NCI-H2029 treated with DMSO at 0.1 percent for 48 hours (cell line): Measurements from ENCODE around the gene STRA8.
A peak's percentile ranks its signal among the peaks of the same experiment; 100 is the strongest.

Experiments used
- DNase-seq: peaks from one replicate; lab custom pipeline; 2025; lab: John Stamatoyannopoulos, UW

Gene STRA8

GRCh38 chr7:135269921-135270320 lies 36.3 kb downstream of the STRA8 start:
- no peak for DNase-seq

DNA sequence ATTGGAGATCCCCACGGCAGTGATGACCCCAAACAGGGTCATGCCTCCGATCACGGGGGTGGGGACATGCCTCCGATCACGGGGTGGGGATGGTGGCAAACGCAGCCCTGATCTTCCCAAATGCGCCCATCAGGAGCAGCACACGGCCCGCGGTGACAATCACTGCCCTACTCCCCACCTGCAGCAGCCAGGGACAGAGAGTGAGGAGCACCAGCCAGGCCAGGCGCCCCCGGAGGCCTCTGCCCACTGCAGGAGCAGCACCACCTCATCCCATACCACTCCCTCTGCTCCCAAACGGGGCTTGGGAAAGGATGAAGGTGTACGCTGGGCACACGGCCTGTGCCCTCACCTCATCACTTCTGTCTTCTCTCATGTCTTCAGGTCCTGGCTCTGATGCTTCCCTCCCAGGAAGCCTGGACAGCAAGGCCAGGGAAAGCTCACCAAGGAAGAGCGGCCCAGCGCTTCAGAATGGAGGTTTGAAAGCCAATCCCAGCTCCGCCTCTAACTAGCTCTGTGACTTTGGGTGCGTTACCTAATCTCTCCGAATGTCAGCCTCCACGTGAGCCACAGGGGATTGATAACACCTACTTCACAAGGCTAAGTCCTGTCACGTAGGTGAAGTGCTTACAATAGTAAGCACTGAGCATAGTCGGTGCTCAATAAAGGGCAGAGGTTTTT lies 37.1 kb downstream of the STRA8 start:
- DNase-seq = no peak

DNA sequence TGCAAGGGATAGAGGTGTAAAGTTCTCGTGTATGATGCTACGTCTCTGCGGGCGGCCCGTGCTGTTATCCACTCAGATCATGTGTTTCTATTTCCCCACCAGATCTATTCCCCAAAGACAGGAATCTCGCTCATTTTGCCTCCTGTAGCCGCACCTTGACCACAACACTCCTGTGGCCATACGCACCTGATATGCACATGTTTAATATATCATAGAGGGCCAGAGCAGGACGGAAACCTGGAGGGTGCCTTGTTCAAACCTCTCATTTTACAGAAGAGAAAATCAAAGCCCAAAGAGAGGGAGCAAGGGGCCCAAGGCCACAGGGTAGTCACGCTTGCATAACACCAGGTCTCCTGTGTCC lies 37.6 kb downstream of the STRA8 start:
- DNase-seq = no peak

- no peak for DNase-seq
Measured at GRCh38 chr7:135272303-135272702, 38.7 kb downstream of the STRA8 start.

- no peak for DNase-seq
Measured at GRCh38 chr7:135273581-135273980, 39.9 kb downstream of the STRA8 start.

DNA sequence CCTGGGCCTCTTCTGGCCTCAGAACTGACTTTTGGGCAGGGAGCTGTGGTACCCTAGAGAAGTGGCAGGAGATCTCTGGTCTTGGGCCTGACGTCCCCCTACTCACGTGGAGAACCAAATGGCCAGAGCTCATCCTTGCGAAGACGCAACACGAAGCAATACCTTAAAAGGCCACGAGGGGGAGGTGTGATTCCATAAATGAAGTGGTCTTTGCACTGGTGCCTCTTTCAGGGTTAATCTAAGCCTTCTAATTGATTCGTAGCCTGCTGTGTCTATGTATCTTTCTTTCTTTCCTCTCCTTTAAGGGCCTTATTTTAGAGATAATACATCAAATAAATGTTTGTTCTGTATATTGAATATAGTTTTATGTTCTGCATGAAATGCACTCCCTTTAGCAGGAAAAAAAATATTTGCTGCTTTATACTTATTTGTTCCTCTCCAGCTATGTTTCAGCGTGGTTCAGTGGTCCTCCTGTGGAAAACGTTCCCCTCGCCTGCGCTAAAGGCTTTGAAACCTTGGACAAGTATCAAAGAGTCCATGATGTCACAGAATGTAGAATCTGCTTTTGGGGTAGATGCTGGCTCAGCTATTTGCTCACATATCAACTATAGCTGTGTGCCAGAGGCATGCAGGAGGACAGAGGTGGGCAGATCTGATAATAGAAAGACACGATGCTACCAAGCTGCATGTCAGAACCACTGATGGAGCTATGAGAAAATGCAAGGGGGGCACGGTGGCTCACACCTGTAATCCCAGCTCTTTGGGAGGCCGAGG lies 41.0 kb downstream of the STRA8 start:
- peak; percentile 70 for DNase-seq

DNA sequence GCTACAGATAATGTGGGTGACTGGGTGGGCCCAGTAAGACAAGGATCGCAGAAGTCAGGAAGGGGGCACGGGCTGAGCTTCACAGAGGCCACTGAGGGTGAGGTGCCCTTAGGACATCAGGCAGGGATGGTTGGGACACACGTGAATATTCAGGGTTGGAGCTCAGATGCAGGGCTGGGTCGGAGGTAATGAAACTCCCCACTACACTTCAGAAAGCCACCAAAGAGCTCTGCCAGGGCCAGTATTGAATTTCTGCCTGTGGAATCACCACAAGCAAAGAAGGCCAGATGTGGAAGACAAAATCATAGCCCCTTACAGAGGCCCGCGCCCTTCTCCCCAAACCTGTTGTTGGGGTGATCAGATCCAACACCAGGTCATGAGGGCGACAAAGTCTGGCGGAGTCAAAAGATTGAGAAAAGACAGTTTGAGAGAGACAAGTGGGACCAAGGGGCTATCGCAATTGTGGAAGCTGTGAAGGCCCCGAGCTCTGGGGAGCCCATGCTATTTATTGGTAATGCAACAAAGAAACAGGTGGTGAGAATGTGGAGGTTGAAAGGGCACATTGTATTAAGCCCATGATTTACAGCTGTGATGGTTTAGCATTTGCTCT lies 42.4 kb downstream of the STRA8 start:
- DNase-seq = no peak

GRCh38 chr7:135277161-135277560 lies 43.5 kb downstream of the STRA8 start:
- no peak for DNase-seq

GRCh38 chr7:135281363-135281949 lies 47.8 kb downstream of the STRA8 start:
- peak; percentile 56 for DNase-seq

DNA sequence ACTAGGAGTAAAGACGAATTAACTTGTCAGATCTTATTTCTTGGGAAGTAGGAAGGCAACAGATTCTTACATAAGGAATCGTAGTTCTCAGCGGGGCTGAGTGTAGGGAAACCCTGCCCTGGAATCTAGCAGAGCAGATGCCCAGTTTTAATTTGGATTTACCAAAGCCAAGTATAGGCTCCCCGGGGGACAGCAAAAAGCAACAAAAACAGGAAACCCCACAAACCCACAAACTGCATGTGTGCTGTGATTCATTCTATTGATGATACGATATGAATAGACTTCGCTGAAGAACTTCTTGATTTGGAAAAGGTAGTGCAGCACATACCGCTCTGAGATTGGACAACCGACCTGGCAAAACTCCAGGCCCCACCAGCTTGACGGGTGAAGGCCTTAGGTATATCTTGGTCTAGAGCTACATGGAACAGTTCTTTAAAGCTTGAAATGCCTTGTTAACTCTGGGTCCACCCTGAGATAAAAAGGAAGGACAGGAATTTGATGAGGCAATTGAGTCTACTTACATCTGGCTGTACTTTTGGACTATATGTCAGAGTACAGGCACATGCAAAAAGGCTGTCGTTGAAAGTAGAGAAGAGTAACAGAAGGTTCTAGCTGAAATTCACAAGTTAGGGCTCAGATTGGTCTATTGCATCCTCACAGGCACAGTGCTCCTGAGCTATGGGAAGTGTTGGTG lies 49.1 kb downstream of the STRA8 start:
- DNase-seq = no peak

GRCh38 chr7:135283959-135284638 lies 50.5 kb downstream of the STRA8 start:
- DNase-seq = no peak

DNA sequence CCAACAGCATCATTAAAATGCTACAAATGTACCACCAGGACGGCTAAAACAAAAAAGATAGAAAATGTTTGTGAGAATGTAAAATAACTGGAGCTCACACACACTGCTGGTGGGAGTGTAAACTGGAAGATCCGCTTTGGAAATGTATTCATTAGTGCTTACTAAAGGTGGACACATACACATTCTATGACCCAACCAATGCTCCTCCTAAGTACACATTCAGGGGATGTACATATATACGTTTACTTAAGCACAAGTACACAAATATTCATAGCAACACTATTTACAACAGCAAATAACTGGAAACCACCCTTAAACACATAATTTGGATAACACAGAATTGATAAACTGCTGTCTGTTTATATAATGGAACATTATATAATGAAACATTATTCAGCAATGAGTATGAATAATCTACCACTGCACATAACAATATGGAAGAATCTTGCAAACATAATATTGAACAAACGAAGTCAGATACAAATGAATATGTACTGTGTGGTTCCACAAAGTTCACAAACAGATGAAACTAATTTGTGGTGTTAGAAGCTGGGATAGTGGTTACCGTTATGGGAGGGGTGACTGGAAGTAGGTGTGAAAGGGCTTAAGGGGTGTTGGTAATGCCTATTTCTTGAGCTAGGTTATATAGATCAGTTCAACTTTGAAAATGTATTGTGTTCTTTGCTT lies 52.1 kb downstream of the STRA8 start:
- no peak for DNase-seq

- no peak for DNase-seq
Measured at GRCh38 chr7:135286876-135287275, 53.2 kb downstream of the STRA8 start.

DNA sequence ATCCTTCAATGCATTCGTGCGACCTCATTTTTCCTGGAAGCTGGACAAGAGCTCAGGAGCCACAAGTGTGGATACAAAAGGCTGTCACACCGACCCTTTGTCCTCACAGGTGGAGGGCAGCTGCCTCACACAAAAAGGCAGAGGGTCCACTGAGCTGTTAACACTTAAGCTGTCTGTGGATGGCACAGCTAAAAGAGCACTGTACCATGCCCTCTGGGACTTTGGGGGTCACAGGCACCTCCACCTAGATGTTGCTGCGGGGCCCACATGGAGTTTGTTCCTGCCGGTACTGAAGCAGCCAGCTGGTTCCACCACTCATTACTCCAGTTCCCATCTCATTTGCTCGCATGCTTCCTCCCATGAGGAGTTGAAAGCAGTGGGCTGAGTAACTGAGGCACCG lies 57.0 kb downstream of the STRA8 start:
- no peak for DNase-seq

- DNase-seq = no peak
Measured at GRCh38 chr7:135291809-135292253, 58.2 kb downstream of the STRA8 start.

DNA sequence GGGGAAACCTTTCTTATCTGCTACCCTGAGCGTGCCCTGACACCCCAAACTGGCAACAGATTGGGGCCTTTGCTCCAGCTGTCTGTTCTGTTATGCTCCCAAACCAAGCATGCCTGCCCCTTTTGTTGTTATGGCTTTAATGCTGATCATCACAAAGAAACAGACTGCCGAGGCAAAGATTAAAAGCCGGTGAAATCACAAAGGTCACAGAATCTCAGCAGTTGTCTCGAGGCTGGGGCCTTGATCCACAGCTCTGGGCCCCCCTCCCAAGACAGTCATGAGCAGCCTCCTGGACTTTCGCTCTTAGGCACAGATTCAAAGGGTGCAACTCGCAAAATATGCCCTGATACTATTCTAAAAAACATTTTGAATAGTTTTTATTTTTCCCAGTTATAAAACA lies 65.6 kb downstream of the STRA8 start:
- DNase-seq = no peak

DNA sequence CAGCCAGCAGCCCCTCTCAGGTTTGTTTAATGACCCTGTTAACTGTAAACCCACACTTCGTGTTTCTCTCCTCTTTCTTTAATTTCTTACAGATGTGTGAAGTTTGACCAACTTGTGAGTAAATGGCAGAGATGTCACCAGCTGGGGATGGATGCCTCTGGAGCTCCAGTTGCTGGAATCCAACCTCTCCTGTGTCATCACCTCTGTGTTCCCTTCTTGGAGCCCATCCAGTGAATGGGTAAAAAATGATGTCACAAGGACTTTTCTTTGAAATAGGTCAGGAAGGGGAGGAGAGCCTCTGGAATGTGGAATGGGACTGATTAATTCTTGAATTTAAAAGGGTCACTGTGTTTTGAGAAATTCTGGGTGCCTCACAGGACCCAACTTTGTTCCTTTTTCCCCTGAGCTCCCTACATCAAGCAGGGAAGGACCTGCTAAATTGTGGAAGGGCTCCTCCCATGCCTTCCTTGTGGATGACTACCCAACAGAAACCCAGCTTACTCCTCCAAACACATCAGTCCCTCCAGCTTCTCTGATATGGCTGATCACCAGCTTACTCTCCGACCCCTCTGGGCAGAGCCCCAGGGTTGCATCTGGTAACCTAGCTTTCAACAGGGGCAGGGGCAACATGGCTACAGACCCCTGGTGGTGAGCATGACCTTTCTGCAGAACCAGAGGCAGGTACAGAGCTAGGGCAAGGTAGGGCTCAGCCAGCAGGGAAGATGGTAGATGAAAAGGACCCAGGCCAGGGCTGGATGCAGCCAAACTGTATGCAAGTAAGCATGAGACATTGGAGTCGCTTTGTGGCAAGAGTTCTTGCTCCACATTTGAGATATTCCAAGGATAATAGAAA lies 67.5 kb downstream of the STRA8 start:
- DNase-seq = no peak
